NCI-H510A (cell line): ENCODE measurements around the gene DAP3.
"Not testable (repeated sequence)": the region's sequence is repeated elsewhere in the genome, so short reads cannot be mapped to it uniquely, and the experiment has no call there.

ENCODE experiments used
- DNase-seq: peaks from one replicate; lab custom pipeline; 2025; lab: John Stamatoyannopoulos, UW

Gene DAP3

DNA sequence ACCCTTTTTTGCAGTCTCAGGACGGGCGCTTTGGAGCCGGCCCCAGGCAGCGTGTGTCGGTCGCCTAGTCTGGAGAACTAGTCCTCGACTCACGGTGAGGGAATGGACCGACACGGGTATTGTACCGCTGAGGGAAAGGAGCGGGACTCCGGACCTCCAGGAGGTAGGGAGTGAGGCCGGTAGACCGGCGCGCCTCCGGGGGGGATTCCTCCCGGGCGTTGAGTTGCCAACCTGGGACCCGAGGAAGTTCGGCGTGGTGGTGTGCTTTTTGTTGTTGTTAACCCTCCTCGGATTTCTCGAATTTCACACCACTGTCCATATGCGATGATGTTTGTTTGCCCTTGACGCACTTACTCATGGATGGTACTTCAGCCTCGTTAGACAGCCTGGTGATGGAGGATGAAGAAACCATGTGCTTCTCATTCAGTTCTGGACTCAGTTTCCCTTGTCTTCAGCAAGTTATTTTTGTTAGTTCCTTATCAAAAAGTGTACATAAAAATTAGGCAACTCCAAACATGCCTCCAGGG lies at the start of gene DAP3:
DAP3 (plus strand) TSS at position 11 of the 527 bp plus-strand sequence. CDS start 20,689 bp downstream, outside the sequence.
- DNase-seq, result not testable (repeated sequence)

DNA sequence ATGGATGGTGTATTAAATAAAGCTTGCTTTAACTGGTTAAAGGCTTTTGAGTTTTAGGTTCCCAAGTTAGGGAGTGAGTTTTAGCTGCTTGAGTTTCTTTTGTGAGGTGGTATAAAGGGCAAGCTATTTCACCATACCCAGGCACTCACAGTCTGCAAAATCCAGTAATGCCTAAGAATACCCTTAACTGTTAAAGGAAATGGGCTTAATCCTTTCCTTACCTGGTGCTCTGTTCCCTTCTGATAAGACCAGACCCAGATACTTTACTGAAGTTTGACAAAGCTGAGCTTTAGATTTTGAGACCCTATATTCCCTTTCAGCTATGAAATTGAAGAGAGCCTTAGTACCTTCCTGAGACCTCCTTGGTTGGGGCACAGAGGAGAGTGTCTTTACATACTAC lies 48.5 kb upstream of the DAP3 start:
- no peak for DNase-seq

DNA sequence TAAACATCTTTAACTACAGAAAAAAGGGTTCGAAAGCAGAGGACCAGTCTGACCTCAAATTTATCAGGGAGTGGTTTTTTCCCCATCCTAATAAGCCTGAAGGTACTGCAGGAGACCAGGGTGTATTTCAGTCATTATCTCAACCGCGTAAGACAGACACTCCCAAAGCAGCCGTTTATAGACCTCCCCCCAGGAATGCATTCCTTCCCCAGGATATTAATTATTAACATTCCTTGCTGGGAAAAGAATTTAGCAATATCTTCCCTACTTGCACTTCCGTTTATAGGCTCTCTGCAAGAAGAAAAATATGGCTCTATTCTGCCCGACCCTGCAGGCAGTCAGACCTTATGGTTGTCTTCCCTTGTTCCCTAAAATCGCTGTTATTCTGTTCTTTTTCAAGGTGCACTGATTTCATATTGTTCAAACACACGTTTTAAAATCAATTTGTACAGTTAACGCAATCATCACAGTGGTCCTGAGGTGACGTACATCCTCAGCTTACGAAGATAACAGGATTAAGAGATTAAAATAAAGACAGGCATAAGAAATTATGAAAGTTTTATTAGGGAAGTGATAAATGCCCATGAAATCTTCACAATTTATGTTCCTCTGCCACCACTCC lies 46.2 kb upstream of the DAP3 start:
- not testable (repeated sequence) for DNase-seq

DNA sequence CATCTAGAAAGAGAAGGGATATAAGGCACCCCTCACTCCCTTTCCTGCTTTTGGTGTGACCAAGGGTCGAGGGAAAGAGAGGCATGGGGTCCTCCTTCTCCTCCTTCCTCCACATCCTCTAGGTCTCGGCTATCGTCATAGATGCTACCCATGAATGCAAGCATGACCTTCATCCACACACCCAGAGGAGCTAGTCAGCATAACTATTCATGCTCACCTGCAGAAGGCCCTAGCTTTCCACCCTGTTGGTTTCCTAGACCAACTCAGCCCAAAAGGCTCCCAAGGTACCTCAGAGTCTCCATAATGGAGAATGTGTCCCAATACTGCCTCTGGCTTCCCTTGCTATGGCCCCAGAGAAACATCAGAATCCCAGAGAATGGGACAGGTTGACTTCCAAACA lies 45.7 kb upstream of the DAP3 start:
- no peak for DNase-seq

DNA sequence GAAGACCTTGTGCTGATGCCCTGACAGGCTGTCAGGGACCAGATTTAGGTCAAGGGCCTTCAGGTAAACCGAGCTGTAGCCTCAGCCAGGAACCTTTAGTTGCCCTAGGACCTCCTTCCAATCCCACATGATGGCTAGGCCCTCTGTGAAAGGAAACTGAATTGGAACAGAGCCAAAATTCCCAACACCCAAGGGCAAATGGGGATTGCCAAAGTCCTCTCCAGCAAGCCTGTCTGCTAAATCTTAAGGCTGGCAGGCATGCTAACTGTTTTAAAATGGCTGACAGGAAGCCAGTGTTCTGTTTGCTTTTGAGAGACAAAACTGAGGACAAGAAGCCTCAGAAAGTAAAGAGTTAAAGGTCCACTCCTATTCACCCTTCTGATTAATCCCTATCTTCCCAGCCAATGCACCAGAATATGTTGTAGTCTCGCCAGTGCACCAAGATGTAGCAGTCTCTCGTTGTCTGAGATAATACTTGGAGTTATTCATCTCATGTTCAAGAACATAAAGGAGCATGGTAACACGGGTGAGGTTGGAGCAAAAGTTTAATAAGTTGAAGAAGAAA lies 43.8 kb upstream of the DAP3 start:
- no peak for DNase-seq

DNA sequence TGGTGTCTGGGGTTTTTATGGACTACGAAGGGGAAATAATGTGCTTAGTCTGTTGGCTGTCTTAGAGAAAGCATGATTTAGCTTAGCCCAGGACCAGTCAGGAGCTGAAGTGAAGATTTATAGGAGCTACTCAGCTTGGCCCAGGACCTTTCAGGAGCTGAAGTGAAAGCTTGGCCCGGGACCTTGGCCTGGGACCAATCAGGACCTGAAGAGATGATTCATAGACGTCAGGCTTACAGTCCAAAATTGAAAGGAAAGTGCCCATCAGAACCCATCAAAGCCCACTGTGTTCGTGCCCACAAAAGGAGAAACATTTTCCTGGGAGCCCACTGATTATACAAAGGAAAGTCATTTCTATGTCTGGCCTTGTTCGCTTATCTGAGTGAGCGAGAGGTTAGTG lies 43.2 kb upstream of the DAP3 start:
- no peak for DNase-seq

DNA sequence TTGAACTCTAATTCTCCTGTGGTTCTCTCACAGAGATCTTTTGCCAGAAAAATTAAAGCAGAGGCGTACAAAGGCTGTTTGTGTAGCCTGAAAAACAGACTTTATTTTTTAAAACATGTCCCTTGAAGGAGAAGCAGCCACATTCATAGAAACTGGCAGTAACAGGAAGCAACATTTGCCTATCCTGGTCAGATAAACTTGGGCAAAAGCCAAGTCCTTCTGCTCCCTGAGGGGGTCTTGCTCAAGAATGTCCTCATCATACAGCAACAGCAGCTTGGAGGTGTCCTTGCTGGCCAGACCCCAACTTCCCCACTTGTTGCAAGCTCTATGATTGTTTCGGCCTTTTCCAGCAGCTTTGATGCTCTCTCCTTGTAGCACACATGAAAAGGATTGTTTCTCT lies 42.6 kb upstream of the DAP3 start:
- no peak for DNase-seq

DNA sequence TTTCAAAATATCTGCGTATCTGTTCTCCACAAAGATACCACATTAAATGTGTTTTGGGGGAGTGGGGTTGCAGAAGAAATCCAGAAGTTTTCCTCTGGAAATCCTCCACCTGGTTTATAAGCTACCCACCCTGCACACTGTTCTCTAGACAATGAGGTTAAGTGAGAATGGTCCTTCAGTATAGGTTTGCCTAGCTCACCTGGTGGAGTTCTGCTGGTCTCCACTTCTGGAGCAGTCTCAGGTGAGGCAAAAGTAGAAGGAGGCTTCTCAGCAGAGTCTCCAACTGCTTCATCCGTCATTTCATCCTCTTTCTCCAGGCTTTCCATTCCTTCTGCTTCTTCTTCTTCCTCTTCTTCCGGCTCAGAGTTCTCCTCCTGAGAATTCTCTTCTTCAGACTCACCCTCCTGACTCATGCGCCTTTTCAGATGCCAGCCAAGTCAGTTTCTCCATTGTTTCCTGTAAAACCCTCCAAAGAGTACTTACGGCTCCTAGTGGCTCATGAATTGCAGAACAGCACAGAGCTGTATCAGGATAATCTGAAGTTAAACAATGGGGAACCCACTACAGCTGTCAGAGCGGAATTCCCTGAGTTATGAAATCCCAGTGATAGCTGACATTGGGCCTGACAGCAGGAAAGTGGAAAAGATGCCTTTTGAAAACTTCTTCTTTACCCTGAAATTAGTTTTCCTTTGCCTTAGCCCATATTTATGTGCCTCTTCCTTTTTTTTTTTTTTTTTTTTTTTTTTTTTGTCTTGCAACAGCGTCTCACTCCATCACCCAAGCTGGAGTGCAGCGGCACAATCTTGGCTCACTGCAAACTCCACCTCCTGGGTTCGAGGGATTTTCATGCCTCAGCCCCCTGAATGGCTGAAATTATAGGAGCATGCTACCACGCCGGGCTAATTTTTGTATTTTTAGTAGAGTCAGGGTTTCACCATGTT lies 40.4 kb upstream of the DAP3 start:
- no peak for DNase-seq

DNA sequence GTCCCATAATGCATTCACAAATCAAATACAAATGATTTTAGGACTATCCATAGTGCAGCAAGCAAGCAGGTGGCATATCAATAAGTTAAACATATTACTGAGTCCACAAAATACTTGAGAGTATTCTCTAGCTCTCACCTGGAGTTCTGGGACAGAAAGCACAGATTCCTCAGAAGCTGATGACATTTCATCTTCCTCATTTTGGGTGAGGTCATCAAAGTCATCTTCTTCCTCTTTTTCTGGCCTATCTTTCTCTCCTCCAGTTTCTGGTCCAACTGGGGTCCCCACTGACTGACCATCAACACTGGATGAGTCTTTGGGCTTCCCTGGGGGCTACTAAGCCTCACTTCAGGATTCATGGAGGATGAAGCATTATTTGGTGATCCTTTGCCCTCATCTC lies 39.2 kb upstream of the DAP3 start:
- DNase-seq, result no peak

DNA sequence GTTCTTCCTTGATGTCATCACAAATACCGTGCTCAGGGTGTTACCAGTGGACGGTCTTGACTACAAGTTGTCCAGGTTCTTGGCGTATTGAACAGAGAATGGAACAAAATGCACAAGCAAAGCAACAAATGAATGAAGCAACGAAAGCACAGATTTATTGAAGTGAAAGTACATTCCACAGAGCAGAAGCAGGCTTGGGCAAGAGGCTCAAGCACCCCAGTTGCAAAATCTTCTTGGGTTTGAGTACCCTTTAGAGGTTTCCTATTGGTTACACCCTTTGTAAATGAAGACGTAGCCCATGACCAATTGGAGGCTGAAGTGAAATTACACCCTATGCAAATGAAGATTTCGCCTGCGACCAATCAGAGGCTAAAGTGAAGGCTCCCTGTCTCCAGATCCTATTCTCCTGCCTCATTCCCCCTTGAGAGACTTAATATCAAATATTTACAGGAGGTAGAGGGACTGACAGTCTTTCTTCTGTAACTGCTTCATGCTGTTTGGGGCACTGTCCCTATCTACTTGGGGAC lies 38.6 kb upstream of the DAP3 start:
- DNase-seq, result no peak

DNA sequence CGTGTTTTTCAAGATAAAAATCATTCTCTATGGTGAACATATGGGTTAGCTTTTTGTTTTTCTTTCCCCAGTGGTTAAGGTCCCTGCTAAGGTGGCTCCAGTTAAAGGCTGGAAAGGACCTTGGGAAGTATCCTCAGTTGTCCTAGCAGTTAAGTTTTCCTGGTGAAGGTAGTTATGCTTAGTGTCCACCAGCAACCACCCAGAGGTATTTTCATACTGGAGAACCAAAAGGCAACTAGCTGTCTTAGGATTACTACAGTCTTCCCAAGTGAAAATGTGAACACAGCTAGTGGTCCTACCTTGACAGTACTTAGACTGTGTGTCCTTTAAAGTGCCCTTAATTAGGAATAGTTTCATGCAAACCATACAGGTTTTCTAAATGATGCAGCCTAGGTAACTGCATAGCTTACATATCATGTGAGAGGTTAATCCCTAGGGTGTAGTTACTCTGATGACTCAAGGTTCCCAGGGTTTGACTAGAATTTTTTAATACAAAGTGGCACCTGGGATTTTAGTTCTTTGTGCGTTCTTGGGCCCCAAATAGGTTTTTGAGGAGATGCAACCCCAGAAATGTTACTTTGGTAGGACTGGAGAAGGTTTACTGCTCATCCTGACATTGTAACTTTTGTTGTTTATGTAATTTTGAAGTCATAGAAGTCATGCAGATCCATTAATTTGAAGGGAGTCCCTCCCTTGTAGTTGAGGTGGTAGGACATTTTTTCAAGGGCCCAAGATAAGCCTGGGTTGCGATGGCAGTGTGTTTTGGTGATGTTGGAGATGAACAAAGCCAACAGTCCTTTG lies 36.8 kb upstream of the DAP3 start:
- no peak for DNase-seq

DNA sequence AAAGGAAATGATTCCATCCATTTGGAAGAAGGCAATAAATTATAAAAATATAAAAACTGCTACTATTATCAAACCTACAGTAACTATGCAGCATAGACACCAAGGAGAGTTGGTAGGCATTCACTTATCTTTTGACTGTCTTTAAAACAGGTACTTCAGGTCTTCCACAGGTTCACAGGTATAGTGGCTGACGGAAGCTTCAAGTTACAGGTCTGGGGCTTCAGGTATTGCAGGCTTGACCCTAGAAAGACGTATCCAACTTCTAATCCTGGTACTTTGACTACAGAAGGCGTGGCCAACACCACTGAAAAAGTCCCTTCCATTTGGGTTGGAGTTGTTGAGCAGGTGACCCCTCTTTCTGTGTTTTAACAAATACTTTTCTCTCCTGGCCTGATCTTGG lies 35.9 kb upstream of the DAP3 start:
- DNase-seq, result no peak

DNA sequence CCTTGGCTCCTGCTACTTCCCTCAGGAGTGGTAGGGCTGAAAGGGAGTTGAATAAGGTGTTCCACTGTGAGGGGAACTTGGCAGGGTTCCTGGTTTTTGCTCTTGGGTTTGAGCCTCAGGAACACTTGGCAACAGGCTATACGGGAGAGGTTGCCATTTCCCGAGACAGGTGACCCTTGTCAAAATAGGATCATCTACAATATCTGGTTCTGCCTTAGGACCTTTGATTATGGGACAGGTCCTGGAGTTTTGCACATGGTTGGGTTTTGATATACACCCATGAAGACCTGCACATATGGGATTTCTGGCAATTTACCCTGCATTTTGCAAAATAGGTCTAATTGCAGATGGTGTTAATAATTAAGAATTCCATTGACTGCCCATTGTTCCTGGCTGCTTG lies 31.4 kb upstream of the DAP3 start:
- no peak for DNase-seq

DNA sequence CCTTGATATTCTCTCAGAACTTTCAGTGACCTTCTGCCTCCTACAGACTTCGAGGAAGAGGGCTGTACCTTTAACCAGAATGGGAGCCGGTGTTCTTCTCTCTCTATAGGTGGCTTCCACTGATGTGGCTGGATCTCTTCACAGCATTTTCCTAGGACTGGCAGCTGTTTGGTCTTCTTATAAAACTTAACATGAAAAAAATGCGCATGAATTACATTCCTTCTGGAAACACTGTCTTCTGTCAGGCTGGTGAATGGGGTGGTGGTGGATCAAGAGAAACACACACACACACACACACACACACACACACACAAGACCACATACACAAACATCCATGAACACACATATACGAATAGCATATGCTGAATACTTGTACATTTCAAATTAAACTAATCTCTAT lies 27.7 kb upstream of the DAP3 start:
- not testable (repeated sequence) for DNase-seq

DNA sequence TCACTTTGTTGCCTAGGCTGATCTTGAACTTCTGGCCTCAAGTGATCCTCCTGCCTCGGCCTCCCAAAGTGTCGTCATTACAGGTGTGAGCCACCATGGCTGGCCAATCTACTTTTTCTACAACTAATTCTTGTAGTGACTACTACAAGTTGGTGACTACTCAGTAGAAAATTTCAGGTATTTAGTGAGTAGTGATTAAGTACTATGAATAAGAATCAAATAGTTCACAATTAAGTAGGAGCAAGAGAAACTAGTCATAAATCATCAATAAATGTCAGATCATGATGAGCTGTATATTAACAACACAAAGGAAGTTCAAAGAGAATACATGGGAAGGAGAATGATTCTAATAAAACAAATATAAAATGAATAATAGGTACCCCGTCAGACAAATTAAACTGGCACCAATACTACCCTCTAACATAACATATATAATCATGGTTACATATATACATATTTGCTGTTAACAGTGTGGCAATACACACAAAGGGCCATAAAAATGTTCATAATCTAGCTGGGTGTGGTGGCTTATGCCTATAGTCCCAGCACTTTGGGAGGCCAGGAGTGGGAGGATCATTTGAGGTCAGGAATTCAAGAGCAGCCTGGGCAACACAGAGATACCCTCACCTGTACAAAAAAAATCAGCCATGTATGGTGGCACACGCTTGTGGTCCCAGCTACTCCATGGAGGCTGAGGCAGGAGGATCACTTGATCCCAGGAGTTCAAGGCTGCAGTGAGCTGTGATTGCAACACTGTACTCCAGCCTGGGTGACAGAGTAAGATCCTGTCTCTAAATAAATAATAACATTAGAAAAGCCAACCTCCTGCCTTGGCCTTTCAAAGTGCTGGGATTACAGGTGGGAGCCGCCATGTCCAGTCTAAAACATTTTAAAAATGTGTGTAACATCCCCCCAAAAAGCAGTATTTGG lies 19.4 kb upstream of the DAP3 start:
- no peak for DNase-seq

DNA sequence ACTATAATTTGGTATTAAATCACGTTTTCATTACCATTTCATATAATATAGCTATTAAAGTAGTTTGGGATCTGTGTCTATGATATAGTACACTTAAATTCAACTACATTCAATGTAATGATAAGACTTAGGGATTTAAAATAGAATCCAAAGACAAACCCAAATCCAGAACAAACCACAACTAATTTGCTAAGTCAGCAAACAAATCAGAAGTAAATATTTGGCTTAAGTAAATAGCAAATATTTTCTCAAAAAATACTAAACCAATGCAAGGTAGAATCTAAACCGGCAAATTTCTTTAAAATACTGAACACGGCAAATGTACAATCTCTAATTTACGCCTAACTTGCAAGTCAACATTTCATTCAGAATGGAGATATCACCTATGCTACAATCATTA lies 17.1 kb upstream of the DAP3 start:
- no peak for DNase-seq

DNA sequence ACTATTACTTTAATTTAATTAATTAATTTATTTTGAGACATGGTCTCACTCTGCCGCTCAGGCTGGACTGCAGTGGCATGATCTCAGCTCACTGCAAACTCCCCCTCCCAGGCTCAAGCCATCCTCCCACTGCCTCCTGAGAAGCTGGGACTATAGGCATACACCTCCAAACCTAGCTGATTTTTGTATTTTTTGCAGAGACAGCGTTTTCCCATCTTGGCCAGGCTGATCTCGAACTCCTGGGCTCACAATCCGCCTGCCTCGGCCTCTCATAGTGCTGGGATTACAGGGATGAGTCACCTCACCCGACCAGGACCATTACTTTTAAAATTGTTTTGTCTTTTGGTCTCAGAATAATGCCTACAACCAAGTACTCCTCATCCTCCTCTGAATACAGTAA lies 15.9 kb upstream of the DAP3 start:
- no peak for DNase-seq

DNA sequence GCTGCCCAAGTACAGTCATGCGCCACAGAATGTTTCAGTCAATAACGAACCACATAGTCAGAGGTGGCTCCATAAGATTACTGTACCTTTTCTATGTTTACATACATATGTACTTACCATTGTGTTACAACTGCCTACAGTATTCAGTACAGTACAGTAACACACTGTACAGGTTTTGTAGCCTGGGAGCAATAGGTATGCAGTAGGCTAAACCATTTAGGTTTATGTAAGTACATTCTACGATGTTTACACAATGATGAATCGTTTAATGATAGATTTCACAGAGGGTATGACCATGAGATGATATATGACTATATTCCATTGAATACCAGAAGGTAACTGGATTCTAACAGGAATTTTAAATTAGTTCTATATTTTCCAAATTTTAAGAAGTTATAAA lies 10.9 kb upstream of the DAP3 start:
- DNase-seq, result no peak

DNA sequence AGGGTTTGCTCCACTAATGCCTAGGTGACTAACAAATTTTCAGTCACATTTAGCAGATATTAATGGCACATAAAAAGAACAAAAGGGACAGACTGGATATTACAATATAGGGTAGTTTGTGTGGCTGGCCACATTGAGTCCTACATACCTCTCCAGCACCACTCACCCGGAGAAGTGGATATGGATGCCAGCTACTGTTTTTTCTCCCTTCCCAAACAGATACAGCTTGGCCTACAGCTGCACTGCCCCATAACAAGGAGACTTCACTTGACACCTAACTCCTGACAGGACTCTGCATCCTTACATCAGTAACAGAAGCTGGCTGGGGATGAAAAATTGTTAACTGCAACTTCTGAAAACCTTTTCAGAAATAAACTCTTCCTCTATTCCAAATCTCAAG lies 9.9 kb upstream of the DAP3 start:
- not testable (repeated sequence) for DNase-seq

DNA sequence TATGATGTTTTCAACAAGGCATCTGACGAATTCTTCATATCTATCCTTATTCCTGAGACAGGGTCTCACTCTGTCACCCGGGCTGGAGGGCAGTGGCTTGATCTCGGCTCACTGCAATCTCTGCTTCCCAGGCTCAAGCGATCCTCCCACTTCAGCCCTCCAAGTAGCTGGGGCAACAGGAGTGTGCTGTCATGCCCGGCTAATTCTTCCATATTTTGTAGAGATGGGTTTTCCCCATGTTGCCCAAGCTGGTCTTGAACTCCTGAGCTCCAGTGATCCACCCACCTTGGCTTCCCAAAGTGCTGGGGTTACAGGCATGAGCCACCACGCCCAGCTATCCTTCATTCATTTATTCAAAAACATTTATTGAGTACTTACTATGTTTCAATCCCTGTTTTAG lies 8.4 kb upstream of the DAP3 start:
- no peak for DNase-seq

DNA sequence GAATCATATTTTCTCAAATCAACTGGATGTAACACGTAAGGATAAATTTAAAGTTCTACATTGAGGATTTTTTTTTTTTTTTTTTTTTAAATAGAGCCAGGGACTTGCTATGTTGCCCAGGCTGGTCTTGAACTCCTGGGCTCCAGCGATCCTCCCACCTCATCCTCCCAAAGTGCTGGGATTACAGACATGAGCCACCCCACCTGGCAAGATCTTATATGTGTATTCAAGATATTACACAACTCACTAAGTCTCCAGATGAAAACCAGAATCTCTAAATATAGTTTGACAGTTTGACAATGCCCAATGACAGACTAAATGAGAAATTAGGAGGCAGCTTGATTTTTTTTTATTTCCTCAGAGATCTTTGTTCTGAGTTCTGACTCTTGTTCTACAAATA lies 7.1 kb upstream of the DAP3 start:
- DNase-seq, result no peak
